Esophagus (tissue), 2 donors: Measurements from ENCODE around the gene PUS1. TPM values are rescaled to one million over a fixed set of nuclear protein-coding genes. Genes with fewer than 3 reads are reported as not detected.

Experiments
- H3K27ac ChIP-seq, 2 donors: one replicate each; pipeline ENCODE4 v1.5.1; 2013; ENCODE audit warnings: low read depth in 2 of 2, mild to moderate bottlenecking in 2 of 2, inconsistent platforms in 1 of 2, low read length in 1 of 2, moderate library complexity in 1 of 2
- H3K27me3 ChIP-seq, 2 donors: one replicate each; pipeline ENCODE4 v1.6.1; 2013; ENCODE audit warnings: low read length in 2 of 2, control low read depth in 1 of 2, mild to moderate bottlenecking in 1 of 2; ENCODE audit not compliant: insufficient read depth in 2 of 2, control insufficient read depth in 1 of 2
- H3K36me3 ChIP-seq, 2 donors: one replicate each; pipeline ENCODE4 v1.6.1; 2013; ENCODE audit warnings: low read length in 1 of 2; ENCODE audit not compliant: control insufficient read depth in 2 of 2, insufficient read depth in 2 of 2
- H3K4me1 ChIP-seq, 2 donors: one replicate each; pipeline ENCODE4 v1.6.1; 2013; ENCODE audit warnings: low read length in 1 of 2; ENCODE audit not compliant: control insufficient read depth in 2 of 2, insufficient read depth in 2 of 2
- H3K4me3 ChIP-seq, 2 donors: one replicate each; pipeline ENCODE4 v1.5.1; 2013; ENCODE audit warnings: low read length in 2 of 2, mild to moderate bottlenecking in 2 of 2, low read depth in 1 of 2, moderate library complexity in 1 of 2
- H3K9me3 ChIP-seq, 2 donors: one replicate each; pipeline ENCODE4 v1.6.1; 2013; ENCODE audit warnings: mild to moderate bottlenecking in 2 of 2, low read depth in 1 of 2, low read length in 1 of 2, moderate library complexity in 1 of 2; ENCODE audit not compliant: control insufficient read depth in 2 of 2, insufficient read depth in 1 of 2
- WGBS, 2 donors: extraction: QIAGEN DNeasy Blood & Tissue Kit; methylation state at CpG; one replicate each; pipeline ENCODE4 v1.1.7; 2013; 5-methylcytosine and 5-hydroxymethylcytosine counted together
- polyA plus RNA-seq, 2 donors: library from polyadenylated mRNA; stranded (reverse); fragments of 200-250 nt; gene quantifications; one replicate each; pipeline ENCODE4 v1.2.3, GENCODE V29; 2013
- donor health status: healthy with polysubstance abuse.
- donor health status: Bipolar disorder and iron deficiency.

PUS1 gene
- polyA plus RNA-seq, 2 donors, result 27.5 to 28.7 TPM

- Histone ChIP-seq H3K4me3 (no peak overlapping the region), H3K9me3 (no peaks in the 10 kb centered on the region), H3K36me3 (peaks cover 0 to 10% of the 10 kb centered on the region in 2 donors), H3K27me3 (no peaks in the 10 kb centered on the region), H3K4me1 (peaks cover 19 to 34% of the 10 kb centered on the region in 2 donors), H3K27ac (peak overlapping the region; percentile 28 to 56)
- WGBS, 2 donors, result 67 to 69% methylated on average over 30 of the region's 30 CpGs
These were observed 27.4 kb upstream of the PUS1 start for GRCh38 chr12:131901431-131902331.

GRCh38 chr12:131902332-131903241 lies 26.5 kb upstream of the PUS1 start:
- Histone ChIP-seq H3K4me1 (peaks cover 15 to 30% of the 10 kb centered on the region in 2 donors), H3K9me3 (no peaks in the 10 kb centered on the region), H3K36me3 (peaks cover 0 to 8% of the 10 kb centered on the region in 2 donors), H3K27me3 (no peaks in the 10 kb centered on the region), H3K4me3 (no peak overlapping the region), H3K27ac (peak overlapping the region; percentile 28 to 56)
- 72 to 73% methylated on average over 25 of the region's 25 CpGs for WGBS, 2 donors

GRCh38 chr12:131903270-131904255 lies 25.5 kb upstream of the PUS1 start:
- WGBS, 2 donors, result 85% methylated on average over 13 of the region's 13 CpGs
- H3K9me3 ChIP-seq, result no peaks in the 10 kb centered on the region
- peaks cover under 1 to 11% of the 10 kb centered on the region in 2 donors for H3K36me3 ChIP-seq
- no peaks in the 10 kb centered on the region for H3K27me3 ChIP-seq
- peaks cover 15 to 30% of the 10 kb centered on the region in 2 donors for H3K4me1 ChIP-seq
- no peak overlapping the region for H3K27ac ChIP-seq
- H3K4me3 ChIP-seq, result no peak overlapping the region

GRCh38 chr12:131904346-131904745 lies 24.7 kb upstream of the PUS1 start:
- H3K4me1 ChIP-seq, result peaks cover 15 to 30% of the 10 kb centered on the region in 2 donors
- 88 to 91% methylated on average over 5 of the region's 5 CpGs for WGBS, 2 donors

GRCh38 chr12:131905081-131905629 lies 23.9 kb upstream of the PUS1 start:
- Histone ChIP-seq H3K4me1 (peaks cover 15 to 30% of the 10 kb centered on the region in 2 donors), H3K9me3 (no peaks in the 10 kb centered on the region), H3K27ac (no peak overlapping the region), H3K4me3 (no peak overlapping the region), H3K36me3 (peaks cover 14 to 27% of the 10 kb centered on the region in 2 donors), H3K27me3 (no peaks in the 10 kb centered on the region)
- 85 to 86% methylated on average over 13 of the region's 13 CpGs for WGBS, 2 donors

More at GRCh38 chr12:131904346-131904745, 24.7 kb upstream of the PUS1 start:
- no peaks in the 10 kb centered on the region for H3K9me3 ChIP-seq
- H3K4me3 ChIP-seq, result no peak overlapping the region
- H3K27ac ChIP-seq, result no peak overlapping the region
- H3K36me3 ChIP-seq, result peaks cover 8 to 19% of the 10 kb centered on the region in 2 donors
- no peaks in the 10 kb centered on the region for H3K27me3 ChIP-seq

GRCh38 chr12:131905630-131906091 lies 23.4 kb upstream of the PUS1 start:
- Histone ChIP-seq H3K27me3 (no peaks in the 10 kb centered on the region), H3K36me3 (peaks cover 16 to 32% of the 10 kb centered on the region in 2 donors), H3K27ac (no peak overlapping the region), H3K4me1 (peaks cover 15 to 27% of the 10 kb centered on the region in 2 donors), H3K9me3 (no peaks in the 10 kb centered on the region), H3K4me3 (no peak overlapping the region)
- 90% methylated on average over 15 of the region's 15 CpGs for WGBS, 2 donors

- Histone ChIP-seq H3K27me3 (no peaks in the 10 kb centered on the region), H3K4me1 (peaks cover 6 to 19% of the 10 kb centered on the region in 2 donors), H3K36me3 (peaks cover 16 to 49% of the 10 kb centered on the region in 2 donors), H3K4me3 (no peak overlapping the region), H3K9me3 (no peaks in the 10 kb centered on the region), H3K27ac (no peak overlapping the region)
- 92 to 93% methylated on average over 28 to 31 of the region's 31 CpGs for WGBS, 2 donors
These were observed 21.5 kb upstream of the PUS1 start for GRCh38 chr12:131907379-131908091.
